SK-N-SH treated with all-trans-retinoic acid at 6 μM for 48 hours (cell line): ENCODE measurements around the gene EXOC4.

Experiments
- ISL1 ChIP-seq: fragments of 250-450 bp; sonication (Bioruptor Pico); IDR thresholded peaks from 2 replicates; pipeline ENCODE4 v2.1.2; 2022; ENCODE audit warnings: mild to moderate bottlenecking, moderate library complexity
- OSR1 ChIP-seq: fragments of 250-450 bp; sonication (Bioruptor Pico); IDR thresholded peaks from 2 replicates; pipeline ENCODE4 v1.8.0; 2022; ENCODE audit warnings: moderate library complexity, mild to moderate bottlenecking, inconsistent platforms
- RARB ChIP-seq: fragments of 250-450 bp; sonication (Bioruptor Pico); IDR thresholded peaks from 2 replicates; pipeline ENCODE4 v1.8.0; 2021; ENCODE audit warnings: mild to moderate bottlenecking, moderate library complexity
- TOX ChIP-seq: fragments of 250-450 bp; sonication (Bioruptor Pico); IDR thresholded peaks from 2 replicates; pipeline ENCODE4 v1.8.0; 2021; ENCODE audit warnings: mild to moderate bottlenecking, moderate library complexity, borderline replicate concordance
- TSHZ2 ChIP-seq: fragments of 250-450 bp; sonication (Bioruptor Pico); IDR thresholded peaks from 2 replicates; pipeline ENCODE4 v1.5.0; 2020; ENCODE audit warnings: mild to moderate bottlenecking, moderate library complexity
- ZC3H10 ChIP-seq: fragments of 250-450 bp; sonication (Bioruptor Pico); IDR thresholded peaks from 2 replicates; pipeline ENCODE4 v1.5.1; 2021; ENCODE audit warnings: mild to moderate bottlenecking, moderate library complexity
- ZFP30 ChIP-seq: fragments of 450-650 bp; formaldehyde crosslinking; IDR thresholded peaks from 2 replicates; pipeline ENCODE4 v1.5.0; 2022; ENCODE audit warnings: mild to moderate bottlenecking, moderate library complexity
- ZNF565 ChIP-seq: fragments of 450-650 bp; formaldehyde crosslinking; conservative IDR thresholded peaks from 2 replicates; pipeline ENCODE4 v1.5.0; 2020; ENCODE audit warnings: low read depth, mild to moderate bottlenecking, moderate library complexity

- TF ChIP-seq ZFP30 (CRISPR knock-in tag), result no peak
- no peak for TF ChIP-seq OSR1 (CRISPR knock-in tag)
- TF ChIP-seq RARB (CRISPR knock-in tag), result no peak
- no peak for TF ChIP-seq ZC3H10
- TF ChIP-seq ISL1 (CRISPR knock-in tag), result peak; percentile 64
- TF ChIP-seq ZNF565 (CRISPR knock-in tag), result no peak
- no peak for TF ChIP-seq TOX (CRISPR knock-in tag)
- TF ChIP-seq TSHZ2 (CRISPR knock-in tag), result peak; percentile 99
Observed at GRCh38 chr7:133796782-133797745, 544.2 kb downstream of the EXOC4 start.
